ENCODE results near the gene RASGRP1.

The RASGRP1 gene

GRCh38 chr15:38499651-38500050 is 65.0 kb downstream of the RASGRP1 start:
- no peak for DNase-seq

- no peak for DNase-seq
Observed at GRCh38 chr15:38496151-38496550, 68.5 kb downstream of the RASGRP1 start.

DNA sequence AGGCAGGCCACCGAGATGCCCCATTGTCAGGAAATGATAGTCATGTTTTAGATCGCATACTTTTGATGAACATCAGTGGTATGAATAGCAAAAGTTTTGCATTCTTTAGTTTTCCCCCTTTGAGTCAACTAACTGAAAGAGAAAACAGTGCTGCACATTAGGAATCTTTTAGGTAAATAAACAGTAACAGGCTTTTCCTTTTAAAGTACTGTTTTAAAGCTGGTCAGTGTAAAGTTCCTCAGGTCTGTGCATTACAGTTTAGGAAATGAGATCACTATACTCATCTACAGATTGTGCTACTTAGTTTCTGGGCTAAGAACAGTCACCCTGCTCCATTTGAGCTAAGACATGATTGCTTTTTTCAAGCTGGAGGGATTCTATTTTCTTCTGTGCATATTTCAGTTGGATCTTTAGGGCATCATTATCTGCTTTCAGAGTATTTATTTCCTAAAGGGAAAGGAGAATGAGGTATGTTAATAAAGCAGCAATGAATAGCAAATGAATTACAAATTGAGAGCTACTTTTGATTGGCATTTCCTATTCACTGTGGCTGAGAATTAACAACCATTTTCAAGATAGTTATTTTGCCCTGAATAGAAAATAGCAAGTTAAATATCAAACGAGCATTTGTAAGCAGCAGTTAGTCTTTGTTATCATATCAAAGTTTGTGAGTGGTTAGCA is 74.2 kb downstream of the RASGRP1 start:
- DNase-seq, result no peak

GRCh38 chr15:38487378-38487777 is 77.2 kb downstream of the RASGRP1 start:
- no peak for DNase-seq

DNA sequence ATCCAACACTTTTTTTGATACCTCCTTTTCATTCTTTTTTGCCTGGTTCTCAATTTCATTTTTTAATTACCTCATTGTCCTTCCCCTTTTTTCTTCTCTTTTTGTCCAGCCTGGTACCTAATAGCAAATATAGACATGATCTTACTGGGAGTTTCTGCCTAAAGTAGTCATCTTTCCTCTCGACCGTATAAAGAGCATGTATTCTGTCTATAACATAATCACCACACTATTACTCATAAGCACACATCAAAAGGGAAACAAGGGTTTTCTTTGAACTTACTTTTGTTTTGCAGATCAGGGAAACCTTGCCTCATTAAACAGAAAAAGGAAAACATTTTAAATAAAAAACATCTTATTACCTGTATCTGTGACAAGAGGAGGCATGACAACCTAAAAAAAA is 77.7 kb downstream of the RASGRP1 start:
- no peak for DNase-seq

- no peak for DNase-seq
Observed at GRCh38 chr15:38482572-38482971, 82.0 kb downstream of the RASGRP1 start.

GRCh38 chr15:38481761-38482160 is 82.9 kb downstream of the RASGRP1 start:
- no peak for DNase-seq

GRCh38 chr15:38481113-38481512 is 83.5 kb downstream of the RASGRP1 start:
- no peak for DNase-seq

DNA sequence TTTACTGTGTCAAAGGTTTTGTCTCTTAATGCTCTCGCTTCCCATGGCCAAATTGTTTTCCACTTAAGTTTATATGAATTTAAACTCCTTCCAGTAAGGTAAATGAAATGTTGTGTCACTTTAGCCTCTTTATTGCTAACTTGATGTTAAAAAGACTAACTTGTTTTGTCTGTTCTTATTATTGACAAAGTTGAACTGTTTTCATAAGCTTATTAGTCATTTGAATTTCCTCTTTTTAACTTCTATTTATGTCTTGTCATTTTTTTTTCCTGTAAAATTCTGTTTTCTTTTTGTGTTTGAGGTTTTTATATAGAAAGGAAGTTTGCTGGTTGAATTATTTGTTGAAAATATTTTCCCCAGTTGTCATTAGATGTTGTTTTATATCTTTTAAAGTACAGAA is 84.9 kb downstream of the RASGRP1 start:
- no peak for DNase-seq

- DNase-seq, result no peak
Observed at GRCh38 chr15:38479266-38479665, 85.3 kb downstream of the RASGRP1 start.

DNA sequence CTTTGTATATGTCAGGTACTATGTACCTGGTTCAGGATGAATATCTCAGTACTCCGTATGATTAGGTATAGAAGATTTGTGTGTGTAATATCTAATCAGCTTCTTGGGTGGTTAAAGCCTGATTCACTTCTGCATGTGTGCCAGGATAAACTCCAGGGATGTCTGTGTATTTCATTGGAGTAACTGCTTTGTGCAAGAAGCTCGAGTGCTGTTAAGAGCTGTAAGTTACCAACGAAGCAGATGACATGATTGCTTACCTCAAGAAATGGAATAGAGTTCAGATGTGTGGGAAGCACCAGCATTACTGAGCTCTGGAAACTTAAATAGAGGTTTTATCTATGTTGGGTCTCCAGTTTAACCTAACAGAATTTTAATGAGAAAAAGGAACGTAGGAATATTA is 87.0 kb downstream of the RASGRP1 start:
- DNase-seq, result no peak

DNA sequence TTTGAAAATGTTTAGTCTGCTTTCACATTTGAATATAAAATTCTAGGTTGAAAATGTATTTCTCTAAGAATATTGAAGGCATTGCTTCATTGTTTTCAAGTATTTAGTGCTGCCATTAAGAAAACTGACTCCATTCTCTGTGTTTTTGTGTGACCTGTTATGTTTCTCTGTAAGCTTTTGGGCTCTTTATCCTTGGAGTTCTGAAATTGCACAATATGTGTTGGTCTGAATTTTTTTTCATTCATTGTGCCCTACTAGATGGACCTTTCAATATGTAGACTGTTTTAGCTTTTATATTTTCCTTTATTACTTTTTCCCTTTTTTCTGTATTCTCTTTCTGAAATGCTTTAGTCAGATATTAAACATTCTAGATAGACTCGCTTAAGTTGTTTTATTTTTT is 88.5 kb downstream of the RASGRP1 start:
- no peak for DNase-seq

DNA sequence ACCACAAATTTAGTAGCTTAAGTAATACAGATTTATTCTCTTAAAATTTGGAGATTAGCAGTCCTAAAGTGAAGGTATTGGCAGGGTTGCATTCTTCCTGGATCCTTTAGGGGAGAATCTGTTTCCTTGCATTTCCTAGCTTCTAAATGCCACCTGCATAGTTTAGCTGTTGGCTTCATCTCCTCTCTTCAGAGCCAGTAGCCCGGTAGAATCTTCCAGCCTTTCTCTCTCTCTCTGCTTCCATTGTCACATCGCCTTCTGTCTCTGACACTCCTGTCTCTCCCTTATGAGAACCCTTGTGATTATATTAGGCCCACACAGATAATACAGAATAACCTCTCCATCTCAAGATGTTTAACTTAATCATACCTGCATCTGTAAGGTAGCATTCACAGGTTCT is 89.3 kb downstream of the RASGRP1 start:
- DNase-seq, result no peak

- DNase-seq, result peak; percentile 43
Observed at GRCh38 chr15:38474155-38474757, 90.4 kb downstream of the RASGRP1 start.

DNA sequence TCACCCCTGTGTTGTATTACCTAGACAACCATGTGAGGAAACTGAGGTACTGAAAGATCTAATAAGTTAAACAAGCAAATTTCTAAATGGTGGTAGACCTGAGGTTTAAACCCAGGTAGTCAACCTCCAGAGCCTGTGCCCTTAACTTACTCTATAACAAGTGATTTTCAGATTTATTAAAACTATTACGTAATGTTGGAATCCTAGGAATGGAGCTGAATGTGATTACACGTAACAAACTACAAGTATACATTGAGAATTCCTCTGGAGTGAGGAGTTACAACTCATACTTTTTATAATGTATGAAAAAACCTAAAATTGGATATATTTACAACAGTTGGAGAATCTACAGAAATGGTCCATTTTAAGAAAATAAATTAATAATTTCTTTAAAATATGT is 92.6 kb downstream of the RASGRP1 start:
- DNase-seq, result no peak

GRCh38 chr15:38470816-38471215 is 93.8 kb downstream of the RASGRP1 start:
- no peak for DNase-seq

DNA sequence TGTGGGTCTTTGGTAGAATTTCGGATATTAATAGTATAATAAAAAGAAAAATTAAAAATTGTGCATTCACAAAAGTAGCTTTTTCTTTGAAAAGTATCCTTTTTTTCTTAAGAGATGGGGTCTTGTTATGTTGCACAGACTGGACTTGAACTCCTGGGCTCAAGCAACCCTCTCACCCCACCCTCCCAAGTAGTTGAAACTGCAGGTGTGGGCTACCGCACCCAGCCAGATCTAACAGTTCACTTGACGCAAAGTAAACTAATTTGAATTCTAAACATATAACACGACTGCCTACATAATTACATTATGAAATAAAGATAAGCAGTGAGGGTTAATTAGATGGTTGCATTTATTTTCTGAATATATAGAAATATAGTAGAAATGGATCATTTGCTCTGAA is 99.9 kb downstream of the RASGRP1 start:
- DNase-seq, result no peak

GRCh38 chr15:38463893-38464292 is 100.7 kb downstream of the RASGRP1 start:
- DNase-seq, result no peak

DNA sequence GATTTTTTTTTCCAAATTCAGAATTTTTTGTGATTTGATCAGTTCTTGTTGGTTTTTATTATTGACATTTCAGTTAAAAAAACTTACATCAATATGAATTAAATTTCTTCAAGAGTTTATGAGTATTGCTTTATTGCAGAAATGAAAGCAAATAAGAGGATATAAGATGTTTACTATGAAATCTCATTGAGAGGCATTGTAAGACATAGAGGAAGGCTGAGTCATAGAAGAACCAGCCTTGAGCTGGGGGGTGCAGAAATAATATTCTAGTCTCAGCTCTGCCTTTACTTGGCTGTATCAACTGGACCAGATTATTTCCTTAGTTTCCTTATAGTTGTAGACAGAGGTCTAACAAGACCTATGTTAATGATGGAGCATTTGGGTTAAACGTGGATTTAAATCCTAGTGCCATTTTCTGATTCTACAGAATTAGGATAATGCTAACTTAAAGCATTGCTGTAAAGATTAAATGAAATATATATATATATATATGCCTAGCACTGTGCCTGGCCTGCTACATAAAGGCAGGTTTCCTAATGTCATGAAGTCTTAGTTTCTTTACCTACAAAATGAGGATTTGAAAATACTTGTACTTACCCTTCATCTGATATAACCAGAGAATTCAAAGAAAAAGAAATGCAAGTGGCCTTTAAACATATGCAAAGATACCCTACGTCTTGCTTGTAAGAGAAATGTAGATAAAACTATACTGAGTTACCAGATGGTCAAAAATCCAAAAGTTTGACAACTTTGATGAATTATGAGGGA is 103.4 kb downstream of the RASGRP1 start:
- no peak for DNase-seq

DNA sequence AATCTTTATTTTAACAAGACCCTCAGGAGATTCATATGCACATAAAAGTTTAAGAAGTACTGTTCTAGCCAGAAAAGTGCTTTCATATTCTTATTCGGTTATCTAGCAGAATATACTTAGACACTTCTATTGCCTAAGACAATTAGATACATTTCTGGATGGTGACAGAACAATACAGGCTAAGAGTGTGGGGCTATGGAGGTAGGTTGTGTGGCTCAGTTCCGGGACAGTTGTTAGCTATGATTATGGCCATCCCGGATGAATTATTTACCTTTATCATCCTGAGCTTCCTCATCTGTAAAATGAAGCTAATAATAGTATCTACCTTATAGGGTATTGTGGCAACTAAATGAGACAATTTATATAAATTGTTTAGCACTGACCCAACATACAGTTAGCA is 104.1 kb downstream of the RASGRP1 start:
- no peak for DNase-seq

- no peak for DNase-seq
Observed at GRCh38 chr15:38459480-38459879, 105.1 kb downstream of the RASGRP1 start.

DNA sequence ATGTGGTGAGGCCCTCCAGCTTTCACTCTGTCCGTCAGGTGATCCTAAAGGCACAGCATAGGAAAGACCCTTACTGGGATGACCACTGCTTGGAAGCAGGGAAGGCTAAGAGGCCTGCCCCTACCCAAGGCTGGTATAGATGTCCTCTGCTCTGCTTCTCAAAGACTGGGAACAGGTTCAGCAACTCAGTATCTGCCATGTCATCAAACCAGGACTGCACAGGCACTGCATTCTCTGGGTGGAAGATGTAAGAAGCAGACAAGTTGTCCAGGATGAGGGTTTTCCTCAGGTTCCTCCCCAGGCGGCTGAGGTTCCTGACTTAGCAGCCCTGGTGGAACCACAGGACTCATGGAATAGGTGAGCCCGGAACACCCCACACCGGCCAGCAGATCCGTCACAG is 106.0 kb downstream of the RASGRP1 start:
- DNase-seq, result no peak

DNA sequence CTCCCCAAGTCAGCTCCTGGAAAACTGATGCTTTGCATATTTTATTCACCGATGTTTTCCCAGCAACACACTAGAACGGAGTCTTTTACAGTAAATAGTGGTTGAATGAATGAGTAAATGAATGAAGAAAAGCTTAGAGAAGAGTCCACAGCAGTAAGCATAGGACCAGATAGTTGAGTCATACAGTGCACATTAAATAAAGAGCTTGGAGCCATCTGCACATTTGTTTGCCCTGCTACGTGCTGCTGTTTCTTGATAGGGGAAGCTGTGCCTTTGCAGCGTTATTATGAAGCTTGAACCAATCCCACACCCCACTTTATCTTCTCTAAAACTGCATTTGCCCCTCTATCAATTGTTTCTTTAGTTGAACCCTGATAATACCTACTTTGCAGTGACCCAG is 109.5 kb downstream of the RASGRP1 start:
- no peak for DNase-seq

GRCh38 chr15:38454696-38455090 is 109.9 kb downstream of the RASGRP1 start:
- no peak for DNase-seq

Data from stimulated activated CD4-positive, alpha-beta T cell treated with anti-CD3 and anti-CD28 coated beads, Interleukin-4, amount 100 ng/mL, for 24 hours (primary cell).